ENCODE results near the gene KRT16.
"Not testable (repeated sequence)": the region's sequence is repeated elsewhere in the genome, so short reads cannot be mapped to it uniquely, and the experiment has no call there.

Gene KRT16

GRCh38 chr17:41581366-41582060 lies 31.1 kb downstream of the KRT16 start:
- FAIRE-seq (no peak), DNase-seq (ENCODE audit: insufficient read length) (no peak)
- TF ChIP-seq POLR2AphosphoS5 (IDR thresholded peaks at IDR 0.05; ENCODE audit: low read depth, low read length) = no peak

DNA sequence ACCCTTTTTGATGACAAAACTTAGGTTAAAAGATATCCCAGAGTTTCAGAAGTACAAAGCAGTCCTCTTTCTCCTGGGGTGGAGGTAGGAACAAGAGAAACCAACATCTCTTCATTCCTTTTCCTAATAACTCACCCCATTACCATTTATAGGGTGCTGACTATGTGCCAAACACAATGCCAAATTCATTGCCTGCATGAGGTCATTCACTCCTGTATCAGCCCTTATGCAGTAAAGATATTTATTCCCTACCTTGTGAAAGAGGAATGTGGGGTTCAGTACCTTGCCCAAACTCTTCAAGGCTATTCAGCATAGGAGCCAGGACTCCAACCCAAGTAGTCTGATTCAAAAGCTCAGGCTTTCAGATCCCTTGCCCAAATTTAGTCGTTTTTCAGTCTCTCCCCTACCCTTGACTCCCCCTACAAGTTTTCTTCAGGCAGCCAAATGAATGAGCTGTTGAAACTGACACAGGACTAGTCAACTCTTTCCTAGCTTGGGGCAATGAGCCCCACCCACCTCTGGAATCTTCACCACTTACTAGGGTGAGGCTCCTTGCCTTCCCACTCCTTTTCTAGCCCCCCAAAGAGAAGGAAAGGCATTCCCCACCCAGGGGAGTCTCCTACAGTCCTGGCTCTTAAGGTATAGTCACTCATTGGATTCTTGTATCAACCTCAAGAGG lies 31.7 kb downstream of the KRT16 start:
- no peak for TF ChIP-seq POLR2A (IDR thresholded peaks at IDR 0.05; ENCODE audit: low read depth, low read length)
- TF ChIP-seq TAF1 (IDR thresholded peaks at IDR 0.05; ENCODE audit: borderline replicate concordance, low read depth, low read length) = no peak
- TF ChIP-seq POLR2AphosphoS5 (IDR thresholded peaks at IDR 0.05; ENCODE audit: low read depth, low read length) = no peak
- DNase-seq (ENCODE audit: insufficient read length) = no peak
- FAIRE-seq = no peak

- DNase-seq (ENCODE audit: insufficient read length) (no peak), FAIRE-seq (no peak)
- TF ChIP-seq POLR2AphosphoS5 (IDR thresholded peaks at IDR 0.05; ENCODE audit: low read depth, low read length) = no peak
- no peak for TF ChIP-seq POLR2A (IDR thresholded peaks at IDR 0.05; ENCODE audit: low read depth, low read length)
- no peak for TF ChIP-seq TAF1 (IDR thresholded peaks at IDR 0.05; ENCODE audit: borderline replicate concordance, low read depth, low read length)
These were observed 32.4 kb downstream of the KRT16 start for GRCh38 chr17:41580244-41580575.

- peak; percentile 81 for DNase-seq (ENCODE audit: insufficient read length)
- FAIRE-seq = no peak
- TF ChIP-seq POLR2AphosphoS5 (IDR thresholded peaks at IDR 0.05; ENCODE audit: low read depth, low read length) (no peak), TAF1 (IDR thresholded peaks at IDR 0.05; ENCODE audit: borderline replicate concordance, low read depth, low read length) (no peak), POLR2A (IDR thresholded peaks at IDR 0.05; ENCODE audit: low read depth, low read length) (no peak)
These were observed 32.9 kb downstream of the KRT16 start for GRCh38 chr17:41579484-41580243.

- DNase-seq (ENCODE audit: insufficient read length) (no peak), FAIRE-seq (no peak)
- TF ChIP-seq TAF1 (IDR thresholded peaks at IDR 0.05; ENCODE audit: borderline replicate concordance, low read depth, low read length) (no peak), POLR2AphosphoS5 (IDR thresholded peaks at IDR 0.05; ENCODE audit: low read depth, low read length) (no peak), POLR2A (IDR thresholded peaks at IDR 0.05; ENCODE audit: low read depth, low read length) (no peak)
These were observed 33.6 kb downstream of the KRT16 start for GRCh38 chr17:41578971-41579370.

GRCh38 chr17:41578538-41578937 lies 34.0 kb downstream of the KRT16 start:
- DNase-seq (ENCODE audit: insufficient read length) (no peak), FAIRE-seq (no peak)
- TF ChIP-seq TAF1 (IDR thresholded peaks at IDR 0.05; ENCODE audit: borderline replicate concordance, low read depth, low read length) (no peak), POLR2A (IDR thresholded peaks at IDR 0.05; ENCODE audit: low read depth, low read length) (no peak), POLR2AphosphoS5 (IDR thresholded peaks at IDR 0.05; ENCODE audit: low read depth, low read length) (no peak)

GRCh38 chr17:41576740-41577139 lies 35.8 kb downstream of the KRT16 start:
- FAIRE-seq = not testable (repeated sequence)

GRCh38 chr17:41575336-41575735 lies 37.2 kb downstream of the KRT16 start:
- TF ChIP-seq POLR2AphosphoS5 (IDR thresholded peaks at IDR 0.05; ENCODE audit: low read depth, low read length) = no peak
- TF ChIP-seq POLR2A (IDR thresholded peaks at IDR 0.05; ENCODE audit: low read depth, low read length) = no peak
- TF ChIP-seq TAF1 (IDR thresholded peaks at IDR 0.05; ENCODE audit: borderline replicate concordance, low read depth, low read length) = no peak
- DNase-seq (ENCODE audit: insufficient read length) (no peak), FAIRE-seq (no peak)

More at GRCh38 chr17:41576740-41577139, 35.8 kb downstream of the KRT16 start:
- not testable (repeated sequence) for DNase-seq (ENCODE audit: insufficient read length)

- DNase-seq (ENCODE audit: insufficient read length) = no peak
- no peak for FAIRE-seq
- no peak for TF ChIP-seq POLR2AphosphoS5 (IDR thresholded peaks at IDR 0.05; ENCODE audit: low read depth, low read length)
- no peak for TF ChIP-seq TAF1 (IDR thresholded peaks at IDR 0.05; ENCODE audit: borderline replicate concordance, low read depth, low read length)
- TF ChIP-seq POLR2A (IDR thresholded peaks at IDR 0.05; ENCODE audit: low read depth, low read length) = no peak
These were observed 40.8 kb downstream of the KRT16 start, which contains the start of gene KRT9 for GRCh38 chr17:41571561-41572434. TSS of gene KRT9 (minus strand) at chr17:41572059. CDS start at chr17:41571992, 67 bp downstream.

DNA sequence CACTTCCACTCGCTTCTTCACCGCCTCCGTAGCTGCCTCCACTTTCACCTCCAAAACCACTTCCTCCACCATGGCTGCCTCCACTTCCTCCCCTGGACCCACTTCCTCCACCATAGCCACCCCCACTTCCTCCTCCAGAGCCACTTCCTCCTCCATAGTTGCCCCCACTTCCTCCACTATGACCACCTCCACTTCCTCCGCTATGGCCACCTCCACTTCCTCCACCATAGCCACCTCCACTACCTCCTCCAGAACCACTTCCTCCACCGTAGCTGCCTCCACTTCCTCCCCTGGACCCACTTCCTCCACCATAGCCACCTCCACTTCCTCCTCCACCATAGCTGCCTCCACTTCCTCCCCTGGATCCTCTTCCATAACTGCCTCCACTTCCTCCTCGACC lies 45.2 kb downstream of the KRT16 start:
- DNase-seq (ENCODE audit: insufficient read length) (no peak), FAIRE-seq (no peak)
- TF ChIP-seq TAF1 (IDR thresholded peaks at IDR 0.05; ENCODE audit: borderline replicate concordance, low read depth, low read length) = no peak
- TF ChIP-seq POLR2AphosphoS5 (IDR thresholded peaks at IDR 0.05; ENCODE audit: low read depth, low read length) = no peak
- no peak for TF ChIP-seq POLR2A (IDR thresholded peaks at IDR 0.05; ENCODE audit: low read depth, low read length)

DNA sequence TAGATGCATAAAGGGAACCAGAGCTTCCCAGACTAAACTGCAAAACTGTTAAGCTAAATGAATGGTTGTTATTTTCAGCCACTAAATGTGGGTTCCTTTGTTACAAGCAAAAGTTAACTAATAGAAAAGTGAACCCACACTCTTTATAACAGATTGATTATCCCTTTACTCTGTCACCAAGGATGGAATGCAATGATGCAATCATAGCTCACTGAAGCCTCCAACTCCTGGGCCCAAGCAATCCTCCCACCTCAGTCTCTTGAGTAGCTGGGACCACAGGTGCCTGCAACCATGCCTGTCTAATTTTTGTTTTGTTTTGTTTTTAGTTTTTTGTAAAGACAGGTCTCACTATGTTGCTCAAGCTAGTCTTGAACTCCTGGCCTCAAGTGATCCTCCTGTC lies 47.2 kb downstream of the KRT16 start:
- TF ChIP-seq POLR2AphosphoS5 (IDR thresholded peaks at IDR 0.05; ENCODE audit: low read depth, low read length) (no peak), TAF1 (IDR thresholded peaks at IDR 0.05; ENCODE audit: borderline replicate concordance, low read depth, low read length) (no peak), POLR2A (IDR thresholded peaks at IDR 0.05; ENCODE audit: low read depth, low read length) (no peak)
- FAIRE-seq = no peak
- DNase-seq (ENCODE audit: insufficient read length) = no peak
